ENCODE measurements around the gene KLHL8.

The KLHL8 gene

GRCh38 chr4:87220094-87220822 is at the start of gene KLHL8:
TSS of gene KLHL8 (minus strand) at chr4:87220618. CDS start at chr4:87195539, 25,079 bp downstream.
- DNase-seq, result peak; percentile 87

- DNase-seq, result no peak
These were observed 49.7 kb upstream of the KLHL8 start for GRCh38 chr4:87270144-87270543.

GRCh38 chr4:87268411-87268810 is 48.0 kb upstream of the KLHL8 start:
- no peak for DNase-seq

GRCh38 chr4:87266986-87267385 is 46.6 kb upstream of the KLHL8 start:
- no peak for DNase-seq

- DNase-seq, result no peak
These were observed 42.5 kb upstream of the KLHL8 start for GRCh38 chr4:87262886-87263285.

- no peak for DNase-seq
These were observed 40.1 kb upstream of the KLHL8 start for GRCh38 chr4:87260477-87260876.

- DNase-seq, result no peak
These were observed 38.3 kb upstream of the KLHL8 start for GRCh38 chr4:87258677-87259076.

GRCh38 chr4:87257523-87257922 is 37.1 kb upstream of the KLHL8 start:
- no peak for DNase-seq

- no peak for DNase-seq
These were observed 35.3 kb upstream of the KLHL8 start for GRCh38 chr4:87255755-87256154.

GRCh38 chr4:87251106-87251505 is 30.7 kb upstream of the KLHL8 start:
- no peak for DNase-seq

GRCh38 chr4:87250294-87250693 is 29.9 kb upstream of the KLHL8 start:
- DNase-seq, result no peak

GRCh38 chr4:87249332-87250019 is 29.1 kb upstream of the KLHL8 start:
- no peak for DNase-seq

GRCh38 chr4:87243426-87244053 is 23.1 kb upstream of the KLHL8 start:
- no peak for DNase-seq

GRCh38 chr4:87241336-87241735 is 20.9 kb upstream of the KLHL8 start:
- no peak for DNase-seq

- DNase-seq, result no peak
These were observed 19.9 kb upstream of the KLHL8 start for GRCh38 chr4:87240341-87240740.

- no peak for DNase-seq
These were observed 19.4 kb upstream of the KLHL8 start for GRCh38 chr4:87239821-87240220.

GRCh38 chr4:87239194-87239593 is 18.8 kb upstream of the KLHL8 start:
- DNase-seq, result no peak

GRCh38 chr4:87236861-87237260 is 16.4 kb upstream of the KLHL8 start:
- no peak for DNase-seq

GRCh38 chr4:87235020-87235671 is 14.7 kb upstream of the KLHL8 start:
- no peak for DNase-seq

GRCh38 chr4:87232216-87232615 is 11.8 kb upstream of the KLHL8 start:
- no peak for DNase-seq

- no peak for DNase-seq
These were observed 10.4 kb upstream of the KLHL8 start for GRCh38 chr4:87230806-87231205.

- DNase-seq, result no peak
These were observed 9.6 kb upstream of the KLHL8 start for GRCh38 chr4:87229979-87230378.

- no peak for DNase-seq
These were observed 7.9 kb upstream of the KLHL8 start for GRCh38 chr4:87228262-87228860.
